Measurements from ENCODE around the gene SZT2.
"Not testable (repeated sequence)": the region's sequence is repeated elsewhere in the genome, so short reads cannot be mapped to it uniquely, and the experiment has no call there.

The SZT2 gene

DNA sequence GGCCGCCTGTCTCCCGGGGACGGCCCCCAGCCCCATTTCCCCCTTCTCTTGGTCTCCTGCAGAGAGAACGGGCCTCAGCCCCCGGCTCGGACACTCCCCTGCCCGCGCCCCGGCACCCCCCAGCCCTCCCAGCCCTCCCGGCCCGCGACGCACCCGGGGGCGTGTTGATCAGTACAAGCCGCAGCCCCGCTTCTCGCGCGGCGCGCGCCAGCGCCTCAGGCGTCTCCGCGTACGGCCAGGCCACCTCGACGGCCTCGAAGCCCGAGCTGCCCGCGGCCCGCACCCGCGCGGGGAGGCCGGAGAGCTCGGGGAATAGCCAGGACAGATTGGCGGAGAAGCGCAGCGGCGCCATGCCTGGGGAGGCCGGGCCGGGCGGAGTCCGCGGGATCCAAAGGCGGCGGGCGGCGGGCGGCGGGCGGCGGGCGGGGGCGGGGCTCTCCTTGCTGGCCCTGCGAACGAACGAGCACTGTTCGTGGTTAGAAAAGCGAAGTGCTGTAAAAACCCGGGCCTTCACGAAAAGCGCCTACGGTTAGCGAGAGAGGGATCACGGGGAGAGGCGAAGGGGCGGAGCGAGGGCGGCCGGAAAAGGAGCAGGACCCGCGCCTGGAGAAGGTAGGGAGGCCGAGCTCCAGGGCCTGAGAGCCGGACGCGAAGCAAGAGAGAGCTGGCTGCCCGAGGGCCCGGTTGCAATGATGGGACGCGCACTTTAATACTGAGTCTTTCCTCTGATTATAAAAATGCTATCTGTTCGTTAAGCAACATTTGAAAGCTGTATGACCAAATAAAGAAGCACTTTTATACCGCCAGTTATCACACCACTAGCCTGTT is 64.0 kb downstream of the SZT2 start, which contains the start of gene HYI:
Gene HYI, minus strand, starts transcription at position 490 of the 828 bp plus-strand sequence. Its CDS starts 138 bp downstream, at position 352.
- no peak for TF ChIP-seq CTCF (IDR thresholded peaks at IDR 0.05; ENCODE audit: low read depth, low read length, missing control alignments)
- H3K4me3 ChIP-seq (ENCODE audit: low read depth, low read length), result peak within 1 kb of the TSS; percentile 47
- DNase-seq (ENCODE audit: low read depth), result peak; percentile 42

- DNase-seq (ENCODE audit: low read depth), result peak; percentile 79
- H3K4me3 ChIP-seq (ENCODE audit: low read depth, low read length), result peak overlapping the region; percentile 47
- peak; percentile 6 for TF ChIP-seq CTCF (IDR thresholded peaks at IDR 0.05; ENCODE audit: low read depth, low read length, missing control alignments)
Observed at GRCh38 chr1:43454270-43455011, 64.7 kb downstream of the SZT2 start.

GRCh38 chr1:43455213-43455889 is 65.7 kb downstream of the SZT2 start:
- no peak for DNase-seq (ENCODE audit: low read depth)
- no peak for TF ChIP-seq CTCF (IDR thresholded peaks at IDR 0.05; ENCODE audit: low read depth, low read length, missing control alignments)
- H3K4me3 ChIP-seq (ENCODE audit: low read depth, low read length), result no peak overlapping the region

DNA sequence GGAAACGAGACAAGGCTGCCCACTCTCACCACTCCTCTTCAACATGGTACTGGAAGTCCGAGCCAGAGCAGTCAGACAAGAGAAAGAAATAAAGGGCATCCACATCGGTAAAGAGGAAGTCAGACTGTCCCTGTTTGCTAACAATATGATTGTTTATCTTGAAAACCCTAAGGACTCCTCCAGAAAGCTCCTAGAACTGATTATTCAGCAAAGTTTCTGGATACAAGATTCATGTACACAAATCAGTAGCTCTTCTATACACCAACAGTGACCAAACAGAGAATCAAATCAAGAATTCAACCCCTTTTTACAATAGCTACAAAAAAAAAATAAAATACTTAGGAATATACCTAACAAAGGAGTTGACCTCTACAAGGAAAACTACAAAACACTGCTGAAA is 68.7 kb downstream of the SZT2 start:
- not testable (repeated sequence) for H3K4me3 ChIP-seq (ENCODE audit: low read depth, low read length); DNase-seq (ENCODE audit: low read depth)

GRCh38 chr1:43460988-43461693 is 71.4 kb downstream of the SZT2 start:
- no peak overlapping the region for H3K4me3 ChIP-seq (ENCODE audit: low read depth, low read length)
- no peak for DNase-seq (ENCODE audit: low read depth)
- TF ChIP-seq CTCF (IDR thresholded peaks at IDR 0.05; ENCODE audit: low read depth, low read length, missing control alignments), result no peak

DNA sequence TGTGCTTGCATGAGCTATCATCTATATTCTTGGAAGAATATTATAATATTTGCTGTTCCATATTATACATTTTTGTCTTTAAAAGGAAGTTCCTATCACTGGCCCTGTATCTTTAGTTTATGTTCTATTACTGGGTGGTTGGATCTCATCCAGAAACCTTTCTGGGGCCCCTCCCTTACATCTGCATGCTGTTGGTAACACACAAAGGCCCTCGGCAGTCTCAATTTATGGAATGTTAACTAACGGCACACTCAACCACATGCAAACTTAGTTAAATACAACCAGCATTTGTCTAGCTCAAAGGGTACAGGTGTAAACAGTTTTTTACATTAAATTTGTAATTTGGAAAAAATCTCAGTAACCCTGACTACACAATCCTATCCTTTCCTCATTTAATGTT is 73.8 kb downstream of the SZT2 start:
- DNase-seq (ENCODE audit: low read depth), result no peak
- TF ChIP-seq CTCF (IDR thresholded peaks at IDR 0.05; ENCODE audit: low read depth, low read length, missing control alignments), result no peak
- H3K4me3 ChIP-seq (ENCODE audit: low read depth, low read length), result no peak overlapping the region

Measured in GM12864 (cell line).